CMK (cell line): ENCODE data around the gene UXT.

Source experiments
- DNase-seq: peaks from one replicate; pipeline ENCODE4 v3.0.0-alpha.2; 2010; ENCODE audit warnings: low read depth

Gene UXT

GRCh38 chrX:47649271-47649670, 9.7 kb downstream of the UXT start:
- DNase-seq: no peak

- no peak for DNase-seq
Measured at GRCh38 chrX:47648376-47648775, 10.6 kb downstream of the UXT start.

- no peak for DNase-seq
Measured at GRCh38 chrX:47646636-47647035, 12.3 kb downstream of the UXT start.

- DNase-seq: no peak
Measured at GRCh38 chrX:47645530-47645929, 13.4 kb downstream of the UXT start.

GRCh38 chrX:47644557-47645091, 14.4 kb downstream of the UXT start:
- DNase-seq: no peak

GRCh38 chrX:47643926-47644325, 15.1 kb downstream of the UXT start:
- no peak for DNase-seq

- DNase-seq: no peak
Measured at GRCh38 chrX:47638816-47639215, 20.2 kb downstream of the UXT start.

GRCh38 chrX:47637546-47638195, 21.3 kb downstream of the UXT start:
- DNase-seq: no peak

- DNase-seq: no peak
Measured at GRCh38 chrX:47634871-47635575, 24.0 kb downstream of the UXT start.

- DNase-seq: no peak
Measured at GRCh38 chrX:47633689-47634590, 25.0 kb downstream of the UXT start.

- DNase-seq: no peak
Measured at GRCh38 chrX:47632666-47633065, 26.3 kb downstream of the UXT start.

- no peak for DNase-seq
Measured at GRCh38 chrX:47631676-47632075, 27.3 kb downstream of the UXT start.

- peak; percentile 74 for DNase-seq
Measured at GRCh38 chrX:47629419-47630200, 29.4 kb downstream of the UXT start, which contains the start of gene CFP. Gene CFP (minus strand): TSS chrX:47629930. CDS start chrX:47629844, 86 bp downstream.

- DNase-seq: no peak
Measured at GRCh38 chrX:47628982-47629381, 30.0 kb downstream of the UXT start.

GRCh38 chrX:47625365-47625764, 33.6 kb downstream of the UXT start:
- DNase-seq: no peak

- DNase-seq: no peak
Measured at GRCh38 chrX:47623540-47624027, 35.4 kb downstream of the UXT start.

GRCh38 chrX:47621851-47622250, 37.1 kb downstream of the UXT start:
- no peak for DNase-seq

- no peak for DNase-seq
Measured at GRCh38 chrX:47620303-47620685, 38.7 kb downstream of the UXT start.

GRCh38 chrX:47619486-47620302, 39.3 kb downstream of the UXT start, which contains the start of gene SYN1:
Gene SYN1 (minus strand): TSS chrX:47619857. CDS start chrX:47619728, 129 bp downstream.
- DNase-seq: peak; percentile 71

GRCh38 chrX:47618923-47619485, 40.0 kb downstream of the UXT start:
- DNase-seq: no peak
